Effector memory CD4-positive, alpha-beta T cell (primary cell): Measurements from ENCODE around the gene SRPRB.

Source experiments
- DNase-seq, 3 donors: peaks; one replicate each; pipeline ENCODE4 v3.0.0-alpha.2; 2020
- H3K27ac ChIP-seq: 2 replicates; pipeline ENCODE4 v1.7.0; 2013; ENCODE audit warnings: mild to moderate bottlenecking, low read length, moderate library complexity; ENCODE audit not compliant: insufficient read depth, poor library complexity, severe bottlenecking
- H3K27me3 ChIP-seq: replicated peaks from 2 replicates; pipeline ENCODE4 v1.7.0; 2013; ENCODE audit warnings: mild to moderate bottlenecking, low read length; ENCODE audit not compliant: insufficient read depth, control insufficient read depth, poor library complexity, severe bottlenecking
- H3K36me3 ChIP-seq: 2 replicates; pipeline ENCODE4 v1.7.0; 2013; ENCODE audit warnings: mild to moderate bottlenecking, low read length, moderate library complexity; ENCODE audit not compliant: control insufficient read depth, insufficient read depth
- H3K4me1 ChIP-seq: 2 replicates; pipeline ENCODE4 v1.7.0; 2013; ENCODE audit warnings: low read length, mild to moderate bottlenecking; ENCODE audit not compliant: control insufficient read depth, insufficient read depth, poor library complexity, severe bottlenecking
- H3K4me3 ChIP-seq: 2 replicates; pipeline ENCODE4 v1.7.0; 2013; ENCODE audit warnings: low read length, low read depth, mild to moderate bottlenecking; ENCODE audit not compliant: insufficient read depth, poor library complexity, severe bottlenecking
- H3K9me3 ChIP-seq: 2 replicates; pipeline ENCODE4 v1.7.0; 2013; ENCODE audit warnings: mild to moderate bottlenecking, low read length, moderate library complexity; ENCODE audit not compliant: control insufficient read depth

The SRPRB gene

GRCh38 chr3:133799794-133800585, 5.6 kb upstream of the SRPRB start:
- Histone ChIP-seq H3K4me1 (no peaks in the 10 kb centered on the region), H3K9me3 (no peaks in the 10 kb centered on the region), H3K4me3 (no peak overlapping the region), H3K36me3 (no peaks in the 10 kb centered on the region), H3K27me3 (no peaks in the 10 kb centered on the region), H3K27ac (no peak overlapping the region)
- DNase-seq = no peak

- H3K4me3 ChIP-seq = no peak overlapping the region
- no peak overlapping the region for H3K27ac ChIP-seq
- no peaks in the 10 kb centered on the region for H3K9me3 ChIP-seq
- no peaks in the 10 kb centered on the region for H3K27me3 ChIP-seq
- H3K4me1 ChIP-seq = peaks cover 14% of the 10 kb centered on the region
- no peaks in the 10 kb centered on the region for H3K36me3 ChIP-seq
- DNase-seq = no peak
Measured at GRCh38 chr3:133803469-133803868, 2.1 kb upstream of the SRPRB start.

- Histone ChIP-seq H3K4me3 (peak overlapping the region; percentile 89), H3K36me3 (peaks cover 6% of the 10 kb centered on the region), H3K9me3 (no peaks in the 10 kb centered on the region), H3K4me1 (peaks cover 14% of the 10 kb centered on the region), H3K27me3 (no peaks in the 10 kb centered on the region), H3K27ac (peak overlapping the region; percentile 80)
- DNase-seq = no peak
Measured at GRCh38 chr3:133804896-133805295, 719 bp upstream of the SRPRB start.

GRCh38 chr3:133805384-133805701, 272 bp upstream of the SRPRB start:
- Histone ChIP-seq H3K27ac (peak overlapping the region; percentile 80), H3K27me3 (no peaks in the 10 kb centered on the region), H3K4me3 (peak overlapping the region; percentile 89), H3K9me3 (no peaks in the 10 kb centered on the region), H3K4me1 (peaks cover 14% of the 10 kb centered on the region), H3K36me3 (peaks cover 10% of the 10 kb centered on the region)
- no peak for DNase-seq

- no peak for DNase-seq
- Histone ChIP-seq H3K27ac (no peak overlapping the region), H3K9me3 (no peaks in the 10 kb centered on the region), H3K36me3 (peaks cover 47% of the 10 kb centered on the region), H3K4me3 (no peak overlapping the region), H3K27me3 (no peaks in the 10 kb centered on the region), H3K4me1 (no peaks in the 10 kb centered on the region)
Measured at GRCh38 chr3:133812872-133813271, 7.3 kb downstream of the SRPRB start.

- Histone ChIP-seq H3K27me3 (no peaks in the 10 kb centered on the region), H3K4me1 (no peaks in the 10 kb centered on the region), H3K4me3 (no peak overlapping the region), H3K36me3 (peaks cover 47% of the 10 kb centered on the region), H3K9me3 (no peaks in the 10 kb centered on the region), H3K27ac (no peak overlapping the region)
- no peak for DNase-seq
Measured at GRCh38 chr3:133815386-133815785, 9.8 kb downstream of the SRPRB start.

GRCh38 chr3:133820129-133820528, 14.5 kb downstream of the SRPRB start:
- no peak for DNase-seq
- H3K36me3 ChIP-seq = peaks cover 60% of the 10 kb centered on the region
- no peaks in the 10 kb centered on the region for H3K27me3 ChIP-seq
- H3K4me3 ChIP-seq = no peak overlapping the region
- H3K9me3 ChIP-seq = no peaks in the 10 kb centered on the region
- no peaks in the 10 kb centered on the region for H3K4me1 ChIP-seq
- no peak overlapping the region for H3K27ac ChIP-seq

GRCh38 chr3:133820889-133821675, 15.5 kb downstream of the SRPRB start:
- Histone ChIP-seq H3K9me3 (no peaks in the 10 kb centered on the region), H3K4me3 (no peak overlapping the region), H3K36me3 (peaks cover 50% of the 10 kb centered on the region), H3K27ac (no peak overlapping the region), H3K27me3 (no peaks in the 10 kb centered on the region), H3K4me1 (no peaks in the 10 kb centered on the region)
- no peak for DNase-seq

GRCh38 chr3:133821767-133822638, 16.4 kb downstream of the SRPRB start:
- H3K4me1 ChIP-seq = no peaks in the 10 kb centered on the region
- DNase-seq = no peak
- H3K27ac ChIP-seq = no peak overlapping the region
- H3K4me3 ChIP-seq = no peak overlapping the region
- H3K27me3 ChIP-seq = no peaks in the 10 kb centered on the region
- peaks cover 43% of the 10 kb centered on the region for H3K36me3 ChIP-seq
- no peaks in the 10 kb centered on the region for H3K9me3 ChIP-seq
